Measurements from ENCODE around the gene RAPGEF4. TPM values are rescaled to one million over a fixed set of nuclear protein-coding genes. Genes with fewer than 3 reads are reported as not detected.
A peak's percentile ranks its signal among the peaks of the same experiment; 100 is the strongest.

The RAPGEF4 gene
- total RNA-seq, 4 donors from 2014 or later: 2.8 to 73.4 (median 6.9) TPM

DNA sequence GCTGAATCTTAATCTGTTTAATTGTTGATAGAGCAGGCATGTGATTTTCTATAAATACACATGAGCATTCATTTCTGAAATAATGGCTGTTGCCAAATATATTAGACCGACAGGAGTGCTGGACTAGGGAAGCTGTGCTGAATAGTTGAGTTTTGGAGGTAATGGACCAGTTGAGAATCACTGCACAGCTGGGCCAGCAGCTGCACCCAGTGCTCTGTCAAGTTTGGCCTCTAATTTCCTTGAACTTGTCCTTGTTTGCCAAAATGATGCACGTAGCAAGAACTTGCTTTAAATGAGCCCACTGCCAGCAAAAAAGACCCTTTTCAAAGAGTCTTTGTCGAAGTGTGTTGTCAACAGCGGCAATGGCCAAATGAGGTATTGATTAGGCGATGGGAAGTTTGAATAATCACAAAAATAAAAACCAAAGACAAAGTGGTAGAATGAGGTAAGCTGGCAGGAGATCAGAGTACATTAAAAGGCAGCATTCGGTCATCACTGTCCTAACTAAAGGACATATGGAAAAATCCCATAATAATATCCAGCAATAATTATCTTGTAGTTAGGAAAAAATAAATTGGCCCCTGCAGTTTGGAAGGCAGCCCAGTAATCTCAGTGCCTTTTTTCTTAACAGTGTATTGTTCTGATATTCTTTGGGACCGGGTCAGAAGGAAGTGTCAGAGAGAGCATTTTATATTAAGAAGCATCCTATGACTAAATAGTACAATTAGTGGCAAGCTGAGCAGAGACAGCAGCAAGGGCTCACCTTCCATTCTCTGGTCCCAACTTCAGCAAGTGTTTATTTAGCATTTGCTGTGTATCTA lies 126.2 kb downstream of the RAPGEF4 start:
- TF ChIP-seq POLR2A (IDR thresholded peaks at IDR 0.05): no peak
- TF ChIP-seq, protein P1, sequence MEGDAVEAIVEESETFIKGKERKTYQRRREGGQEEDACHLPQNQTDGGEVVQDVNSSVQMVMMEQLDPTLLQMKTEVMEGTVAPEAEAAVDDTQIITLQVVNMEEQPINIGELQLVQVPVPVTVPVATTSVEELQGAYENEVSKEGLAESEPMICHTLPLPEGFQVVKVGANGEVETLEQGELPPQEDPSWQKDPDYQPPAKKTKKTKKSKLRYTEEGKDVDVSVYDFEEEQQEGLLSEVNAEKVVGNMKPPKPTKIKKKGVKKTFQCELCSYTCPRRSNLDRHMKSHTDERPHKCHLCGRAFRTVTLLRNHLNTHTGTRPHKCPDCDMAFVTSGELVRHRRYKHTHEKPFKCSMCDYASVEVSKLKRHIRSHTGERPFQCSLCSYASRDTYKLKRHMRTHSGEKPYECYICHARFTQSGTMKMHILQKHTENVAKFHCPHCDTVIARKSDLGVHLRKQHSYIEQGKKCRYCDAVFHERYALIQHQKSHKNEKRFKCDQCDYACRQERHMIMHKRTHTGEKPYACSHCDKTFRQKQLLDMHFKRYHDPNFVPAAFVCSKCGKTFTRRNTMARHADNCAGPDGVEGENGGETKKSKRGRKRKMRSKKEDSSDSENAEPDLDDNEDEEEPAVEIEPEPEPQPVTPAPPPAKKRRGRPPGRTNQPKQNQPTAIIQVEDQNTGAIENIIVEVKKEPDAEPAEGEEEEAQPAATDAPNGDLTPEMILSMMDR (IDR thresholded peaks at IDR 0.05): no peak
- no peak overlapping the region for H3K4me3 ChIP-seq
- no peak overlapping the region for H3K27ac ChIP-seq
- H3K27me3 ChIP-seq: no peaks in the 10 kb centered on the region
- no peak for DNase-seq
- H3K9me3 ChIP-seq: no peaks in the 10 kb centered on the region
- no peaks in the 10 kb centered on the region for H3K4me1 ChIP-seq
- H3K36me3 ChIP-seq: no peaks in the 10 kb centered on the region

DNA sequence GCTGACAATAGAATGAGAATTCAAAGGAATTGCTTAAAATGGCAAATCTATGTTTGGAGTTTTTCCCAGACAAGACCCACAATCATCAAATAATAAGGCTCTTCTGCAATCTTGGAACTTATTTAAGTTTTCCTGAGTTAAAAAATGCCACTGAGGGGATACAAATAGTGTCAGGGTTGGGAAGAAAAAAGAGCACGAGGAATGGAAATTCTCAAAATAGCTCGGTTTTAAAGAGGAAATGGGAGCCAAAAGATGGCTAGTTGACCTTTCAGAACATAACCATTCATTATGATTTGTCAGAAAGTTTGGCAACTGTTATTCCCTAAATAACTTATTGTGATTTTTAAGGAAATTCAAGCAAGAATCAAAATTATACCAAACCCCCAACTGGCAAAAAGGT lies 127.7 kb downstream of the RAPGEF4 start:
- TF ChIP-seq, protein P1 (IDR thresholded peaks at IDR 0.05): no peak
- TF ChIP-seq POLR2A (IDR thresholded peaks at IDR 0.05): no peak
- Histone ChIP-seq H3K36me3 (no peaks in the 10 kb centered on the region), H3K27ac (no peak overlapping the region), H3K9me3 (no peaks in the 10 kb centered on the region), H3K4me1 (no peaks in the 10 kb centered on the region), H3K27me3 (no peaks in the 10 kb centered on the region), H3K4me3 (no peak overlapping the region)
- DNase-seq: no peak

DNA sequence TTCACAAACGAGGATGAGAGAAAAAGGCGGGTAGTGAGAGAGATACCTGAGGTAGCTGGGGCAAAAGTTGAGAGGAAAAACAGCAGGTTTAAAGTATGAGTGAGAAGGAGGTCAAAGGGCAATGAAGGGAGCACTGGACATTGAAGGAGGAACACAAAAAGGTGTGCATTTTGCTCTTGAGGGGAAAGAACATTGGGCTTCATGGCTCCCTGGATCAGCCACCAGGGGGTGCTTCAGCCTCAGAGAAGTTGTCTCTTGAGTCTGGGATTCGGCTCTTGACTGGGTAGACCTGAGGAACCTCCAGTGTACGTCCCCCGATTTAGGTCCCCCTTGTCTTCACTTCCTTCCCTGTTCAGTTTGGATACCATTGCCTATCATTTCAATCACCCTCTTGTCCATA lies 128.5 kb downstream of the RAPGEF4 start:
- Histone ChIP-seq H3K27me3 (no peaks in the 10 kb centered on the region), H3K9me3 (no peaks in the 10 kb centered on the region), H3K27ac (no peak overlapping the region), H3K4me3 (no peak overlapping the region), H3K4me1 (no peaks in the 10 kb centered on the region), H3K36me3 (no peaks in the 10 kb centered on the region)
- TF ChIP-seq POLR2A (IDR thresholded peaks at IDR 0.05): no peak
- TF ChIP-seq, protein P1 (IDR thresholded peaks at IDR 0.05): peak in 4 of 6 experiments; percentile 40 to 62 (median 55)
- peak in 2 of 3 donors; percentile 58 to 66 for DNase-seq

DNA sequence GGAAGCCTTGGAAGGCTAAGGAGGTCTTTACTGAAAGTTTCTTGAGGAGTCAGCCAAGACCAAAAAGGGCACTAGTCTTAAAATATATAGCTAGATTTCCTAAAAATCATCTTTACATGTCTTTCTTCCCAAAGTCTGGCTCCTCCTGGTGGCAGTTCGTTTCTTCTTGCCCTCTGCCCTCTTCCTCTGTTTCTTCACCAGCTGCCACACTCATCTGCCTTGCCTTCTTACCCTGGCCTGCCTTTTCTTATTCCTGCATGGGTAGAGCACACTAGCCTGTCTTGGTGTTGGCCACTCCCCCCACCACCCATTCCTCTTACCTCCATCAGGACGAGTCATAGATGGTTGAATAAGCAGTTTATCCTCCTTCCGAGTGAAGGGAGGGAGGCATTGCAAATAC lies 129.8 kb downstream of the RAPGEF4 start:
- H3K4me3 ChIP-seq: no peak overlapping the region
- no peak for DNase-seq

DNA sequence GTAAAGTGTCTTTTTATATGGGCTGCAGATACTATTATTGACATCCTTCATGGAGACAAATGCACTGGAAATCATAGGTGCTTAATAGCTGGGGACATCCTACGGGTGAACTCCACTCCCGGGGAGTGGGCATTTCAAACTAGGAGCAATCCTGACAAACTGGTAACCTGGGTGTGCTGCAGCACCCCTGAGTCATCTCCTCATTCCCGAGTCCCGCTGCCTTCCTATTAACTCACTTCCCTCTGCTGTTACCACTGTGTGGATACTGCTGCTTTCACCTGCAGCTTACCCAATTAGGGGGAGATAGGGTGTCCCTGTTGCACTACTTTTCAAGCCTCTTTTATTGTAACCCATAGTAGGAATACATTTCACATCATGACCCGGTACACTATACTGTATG lies 134.2 kb downstream of the RAPGEF4 start:
- no peaks in the 10 kb centered on the region for H3K27me3 ChIP-seq
- no peak for DNase-seq
- no peaks in the 10 kb centered on the region for H3K9me3 ChIP-seq
- no peak overlapping the region for H3K4me3 ChIP-seq
- no peak overlapping the region for H3K27ac ChIP-seq
- no peak for TF ChIP-seq POLR2A (IDR thresholded peaks at IDR 0.05)
- TF ChIP-seq, protein P1 (IDR thresholded peaks at IDR 0.05): no peak
- no peaks in the 10 kb centered on the region for H3K4me1 ChIP-seq
- H3K36me3 ChIP-seq: no peaks in the 10 kb centered on the region

More for the DNA sequence above, 129.8 kb downstream of the RAPGEF4 start:
- TF ChIP-seq, protein P1 (IDR thresholded peaks at IDR 0.05): no peak
- TF ChIP-seq POLR2A (IDR thresholded peaks at IDR 0.05): no peak
- Histone ChIP-seq H3K27me3 (no peaks in the 10 kb centered on the region), H3K27ac (no peak overlapping the region), H3K9me3 (no peaks in the 10 kb centered on the region), H3K4me1 (no peaks in the 10 kb centered on the region), H3K36me3 (no peaks in the 10 kb centered on the region)

Measured in Peyer's patch (tissue), 4 donors.